Vagina (tissue), 2 donors: ENCODE results near the gene NPAS3.

Experiments
- POLR2A ChIP-seq, 2 donors: fragments of 450-650 bp; IDR thresholded peaks; one replicate each; pipeline ENCODE4 v1.6.1; 2017; ENCODE audit warnings: antibody characterized with exemption in 2 of 2, mild to moderate bottlenecking in 2 of 2, moderate library complexity in 2 of 2
- TF ChIP-seq, protein P1 (sequence below), 3 experiments: fragments of 450-650 bp in 2 of 3; fragments of 200-600 bp in 1 of 3; sonication (generic) in 1 of 3; IDR thresholded peaks; one replicate each; pipeline ENCODE4 v1.5.1; 2017 to 2019; ENCODE audit warnings: antibody characterized with exemption in 3 of 3, mild to moderate bottlenecking in 2 of 3, moderate library complexity in 2 of 3

DNA sequence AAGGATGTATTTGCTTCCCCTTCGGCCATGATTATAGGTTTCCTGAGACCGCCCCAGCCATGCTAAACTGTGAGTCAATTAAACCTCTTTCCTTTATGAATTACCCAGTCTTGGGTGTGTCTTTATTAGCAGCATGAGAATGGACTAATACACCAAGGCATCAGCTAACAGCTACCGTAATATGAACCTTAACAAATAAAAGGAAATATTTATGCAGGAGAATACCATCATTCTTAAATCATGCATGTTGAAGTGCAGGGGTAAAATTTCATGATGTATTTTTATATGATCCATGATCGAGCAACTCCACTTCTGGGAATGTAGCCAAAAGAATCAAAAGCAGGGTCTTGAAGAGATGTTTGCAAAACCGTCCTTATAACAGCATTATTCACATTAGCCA is 379.0 kb downstream of the NPAS3 start:
- TF ChIP-seq, protein P1, sequence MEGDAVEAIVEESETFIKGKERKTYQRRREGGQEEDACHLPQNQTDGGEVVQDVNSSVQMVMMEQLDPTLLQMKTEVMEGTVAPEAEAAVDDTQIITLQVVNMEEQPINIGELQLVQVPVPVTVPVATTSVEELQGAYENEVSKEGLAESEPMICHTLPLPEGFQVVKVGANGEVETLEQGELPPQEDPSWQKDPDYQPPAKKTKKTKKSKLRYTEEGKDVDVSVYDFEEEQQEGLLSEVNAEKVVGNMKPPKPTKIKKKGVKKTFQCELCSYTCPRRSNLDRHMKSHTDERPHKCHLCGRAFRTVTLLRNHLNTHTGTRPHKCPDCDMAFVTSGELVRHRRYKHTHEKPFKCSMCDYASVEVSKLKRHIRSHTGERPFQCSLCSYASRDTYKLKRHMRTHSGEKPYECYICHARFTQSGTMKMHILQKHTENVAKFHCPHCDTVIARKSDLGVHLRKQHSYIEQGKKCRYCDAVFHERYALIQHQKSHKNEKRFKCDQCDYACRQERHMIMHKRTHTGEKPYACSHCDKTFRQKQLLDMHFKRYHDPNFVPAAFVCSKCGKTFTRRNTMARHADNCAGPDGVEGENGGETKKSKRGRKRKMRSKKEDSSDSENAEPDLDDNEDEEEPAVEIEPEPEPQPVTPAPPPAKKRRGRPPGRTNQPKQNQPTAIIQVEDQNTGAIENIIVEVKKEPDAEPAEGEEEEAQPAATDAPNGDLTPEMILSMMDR (IDR thresholded peaks at IDR 0.05), result no peak
- TF ChIP-seq POLR2A (IDR thresholded peaks at IDR 0.05), result no peak
